Left ventricle myocardium inferior (tissue), 1 donor: ENCODE measurements around the gene MID1IP1. TPM values are rescaled to one million over a fixed set of nuclear protein-coding genes. Genes with fewer than 3 reads are reported as not detected.

Experiments used
- DNase-seq: peaks from one replicate; pipeline ENCODE4 v3.0.0-alpha.2; 2020
- H3K27ac ChIP-seq: fragments of 200-600 bp; replicated peaks from 2 replicates; pipeline ENCODE4 v1.8.0; 2021
- H3K27me3 ChIP-seq: fragments of 200-600 bp; 2 replicates; pipeline ENCODE4 v1.8.0; 2021; ENCODE audit warnings: low read depth
- H3K36me3 ChIP-seq: fragments of 200-600 bp; 2 replicates; pipeline ENCODE4 v1.8.0; 2021
- H3K4me1 ChIP-seq: fragments of 200-600 bp; 2 replicates; pipeline ENCODE4 v1.8.0; 2021
- H3K4me3 ChIP-seq: fragments of 200-600 bp; 2 replicates; pipeline ENCODE4 v1.8.0; 2021; ENCODE audit warnings: mild to moderate bottlenecking, moderate library complexity
- H3K9me3 ChIP-seq: fragments of 200-600 bp; replicated peaks from 2 replicates; pipeline ENCODE4 v1.8.0; 2021
- intact Hi-C: fragments of 100-400 bp; cut with micrococcal nuclease; formaldehyde crosslinking; loops from one replicate; pipeline ENCODE4 v1.11.0; 2022
- total RNA-seq: library from RNA; stranded (reverse); fragmentation: NEBNext Ultra II Directional; extraction: Animal tissue kit (Norgen Biotek cat#: 25700); gene quantifications from one replicate; pipeline ENCODE4 v1.2.1, GENCODE V29; 2021
- TF ChIP-seq, protein P1 (sequence below): fragments of 200-600 bp; IDR thresholded peaks from 2 replicates; pipeline ENCODE4 v1.8.0; 2021; ENCODE audit warnings: antibody characterized with exemption, mild to moderate bottlenecking, borderline replicate concordance
- donor health status: DM: no; HTN: yes; CAD: no; lungs with severe emphysema.

MID1IP1 gene
- total RNA-seq, 1 donor from 2014 or later = 30.9 TPM

- H3K27ac ChIP-seq = peak overlapping the region; percentile 23
- intact Hi-C loops = no loop called here
- H3K9me3 ChIP-seq = no peaks in the 10 kb centered on the region
- no peaks in the 10 kb centered on the region for H3K27me3 ChIP-seq
- no peaks in the 10 kb centered on the region for H3K4me1 ChIP-seq
- TF ChIP-seq, protein P1, sequence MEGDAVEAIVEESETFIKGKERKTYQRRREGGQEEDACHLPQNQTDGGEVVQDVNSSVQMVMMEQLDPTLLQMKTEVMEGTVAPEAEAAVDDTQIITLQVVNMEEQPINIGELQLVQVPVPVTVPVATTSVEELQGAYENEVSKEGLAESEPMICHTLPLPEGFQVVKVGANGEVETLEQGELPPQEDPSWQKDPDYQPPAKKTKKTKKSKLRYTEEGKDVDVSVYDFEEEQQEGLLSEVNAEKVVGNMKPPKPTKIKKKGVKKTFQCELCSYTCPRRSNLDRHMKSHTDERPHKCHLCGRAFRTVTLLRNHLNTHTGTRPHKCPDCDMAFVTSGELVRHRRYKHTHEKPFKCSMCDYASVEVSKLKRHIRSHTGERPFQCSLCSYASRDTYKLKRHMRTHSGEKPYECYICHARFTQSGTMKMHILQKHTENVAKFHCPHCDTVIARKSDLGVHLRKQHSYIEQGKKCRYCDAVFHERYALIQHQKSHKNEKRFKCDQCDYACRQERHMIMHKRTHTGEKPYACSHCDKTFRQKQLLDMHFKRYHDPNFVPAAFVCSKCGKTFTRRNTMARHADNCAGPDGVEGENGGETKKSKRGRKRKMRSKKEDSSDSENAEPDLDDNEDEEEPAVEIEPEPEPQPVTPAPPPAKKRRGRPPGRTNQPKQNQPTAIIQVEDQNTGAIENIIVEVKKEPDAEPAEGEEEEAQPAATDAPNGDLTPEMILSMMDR = no peak
- H3K4me3 ChIP-seq = no peak overlapping the region
- DNase-seq = no peak
- no peaks in the 10 kb centered on the region for H3K36me3 ChIP-seq
Observed at GRCh38 chrX:38847206-38847902, 46.1 kb downstream of the MID1IP1 start.

DNA sequence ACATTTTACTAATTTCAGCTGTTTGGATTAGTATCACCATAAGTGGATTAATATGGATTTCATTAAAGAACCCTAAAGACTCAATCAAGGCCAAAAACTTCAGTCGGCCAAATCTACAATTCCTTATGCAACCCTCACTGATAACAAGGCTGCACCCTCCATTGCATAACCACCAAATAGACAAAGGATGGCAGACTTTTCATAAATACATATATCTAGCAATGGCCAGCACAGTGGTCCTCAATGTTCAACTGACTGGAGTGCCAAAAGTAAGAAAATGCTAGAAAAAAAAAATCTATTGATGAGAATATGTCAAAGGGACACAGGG, 46.6 kb downstream of the MID1IP1 start:
- TF ChIP-seq, protein P1 = no peak
- no peak for DNase-seq
- no peak overlapping the region for H3K4me3 ChIP-seq
- no peaks in the 10 kb centered on the region for H3K9me3 ChIP-seq
- intact Hi-C loops = no loop called here
- H3K27ac ChIP-seq = peak overlapping the region; percentile 23
- no peaks in the 10 kb centered on the region for H3K4me1 ChIP-seq
- no peaks in the 10 kb centered on the region for H3K27me3 ChIP-seq
- H3K36me3 ChIP-seq = no peaks in the 10 kb centered on the region

GRCh38 chrX:38848671-38849455, 47.6 kb downstream of the MID1IP1 start:
- TF ChIP-seq, protein P1 = no peak
- DNase-seq = no peak
- H3K36me3 ChIP-seq = no peaks in the 10 kb centered on the region
- H3K4me1 ChIP-seq = no peaks in the 10 kb centered on the region
- no peaks in the 10 kb centered on the region for H3K27me3 ChIP-seq
- H3K27ac ChIP-seq = no peak overlapping the region
- intact Hi-C loops = no loop called here
- H3K4me3 ChIP-seq = no peak overlapping the region
- H3K9me3 ChIP-seq = no peaks in the 10 kb centered on the region

- no peaks in the 10 kb centered on the region for H3K36me3 ChIP-seq
- H3K4me3 ChIP-seq = no peak overlapping the region
- intact Hi-C loops = no loop called here
- no peaks in the 10 kb centered on the region for H3K4me1 ChIP-seq
- TF ChIP-seq, protein P1 = no peak
- H3K27me3 ChIP-seq = no peaks in the 10 kb centered on the region
- DNase-seq = no peak
- H3K9me3 ChIP-seq = no peaks in the 10 kb centered on the region
- peak overlapping the region; percentile 82 for H3K27ac ChIP-seq
Observed at GRCh38 chrX:38850807-38851544, 49.7 kb downstream of the MID1IP1 start.

DNA sequence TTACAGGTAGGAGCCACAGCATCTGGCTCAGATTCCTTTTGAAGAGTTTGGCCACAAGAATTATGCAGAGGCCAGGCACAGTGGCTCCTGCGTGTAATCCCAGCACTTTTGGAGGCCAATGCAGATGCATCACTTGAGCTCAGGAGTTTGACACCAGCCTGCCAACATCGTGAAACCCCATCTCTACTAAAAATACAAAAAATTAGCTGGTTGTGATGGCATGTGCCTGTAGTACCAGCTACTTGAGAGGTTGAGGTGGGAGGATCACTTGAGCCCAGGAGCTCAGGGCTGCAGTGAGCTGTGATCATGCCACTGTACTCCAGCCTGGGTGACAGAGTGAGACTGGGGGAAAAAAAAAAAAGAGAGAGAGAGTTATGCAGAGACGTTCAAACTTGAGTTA, 53.0 kb downstream of the MID1IP1 start:
- intact Hi-C loops = no loop called here
- Histone ChIP-seq H3K4me3 (no peak overlapping the region), H3K9me3 (no peaks in the 10 kb centered on the region), H3K36me3 (no peaks in the 10 kb centered on the region), H3K27ac (peak overlapping the region; percentile 19), H3K27me3 (no peaks in the 10 kb centered on the region), H3K4me1 (no peaks in the 10 kb centered on the region)
- TF ChIP-seq, protein P1 = no peak
- no peak for DNase-seq

Other genes with a start within 250 kb of the MID1IP1 start
- gene TSPAN7, start 239.9 kb upstream of the MID1IP1 start, total RNA-seq = 14.8 TPM